IMR-90 (cell line): ENCODE measurements around the gene ZCCHC13. TPM values are rescaled to one million over a fixed set of nuclear protein-coding genes. Genes with fewer than 3 reads are reported as not detected.

Source experiments
- ATAC-seq: fragments of 200-7000 bp; cut with Tn5 transposase; 2 replicates; pipeline ENCODE4 v1.9.1; 2020; ENCODE audit warnings: low read depth, mild to moderate bottlenecking, moderate library complexity
- BruUV-seq: library from RNA; stranded (reverse); fragments of 400-500 nt; replicated peaks from 2 replicates; lab custom pipeline; 2021; lab: Mats Ljungman, UMichigan
- CTCF ChIA-PET: fragments of 300-600 bp; formaldehyde crosslinking; extraction: SDS; loops from one replicate; lab custom pipeline; 2021; ENCODE audit warnings: antibody characterized with exemption; lab: Yijun Ruan, JAX
- POLR2A ChIA-PET: fragments of 300-600 bp; sonication (Branson Sonifier 250); formaldehyde crosslinking; loops from one replicate; lab custom pipeline; 2022; ENCODE audit warnings: antibody characterized with exemption; ENCODE audit not compliant: unreplicated experiment; lab: Charles Lee
- DNase-seq: peaks from one replicate; pipeline ENCODE4 v3.0.0; 2013
- H2AFZ ChIP-seq: replicated peaks from 2 replicates; pipeline ENCODE3; 2013; ENCODE audit warnings: low read length, mild to moderate bottlenecking; ENCODE audit not compliant: poor library complexity
- H2AK5ac ChIP-seq: 2 replicates; pipeline ENCODE4 v1.6.1; 2013; ENCODE audit warnings: low read depth, low read length, inconsistent platforms
- H2AK9ac ChIP-seq: replicated peaks from 2 replicates; pipeline ENCODE3; 2013; ENCODE audit warnings: mild to moderate bottlenecking, low read depth, low read length, moderate library complexity; ENCODE audit not compliant: poor library complexity
- H2BK120ac ChIP-seq: 2 replicates; pipeline ENCODE4 v1.6.1; 2013; ENCODE audit warnings: low read depth, low read length, inconsistent platforms
- H2BK15ac ChIP-seq: 3 replicates; pipeline ENCODE4 v1.6.1; 2013; ENCODE audit warnings: low read depth, low read length, inconsistent platforms
- H2BK20ac ChIP-seq: 2 replicates; pipeline ENCODE4 v1.6.1; 2013; ENCODE audit warnings: low read depth, mild to moderate bottlenecking, inconsistent platforms, low read length, moderate library complexity
- H2BK5ac ChIP-seq: 2 replicates; pipeline ENCODE4 v1.6.1; 2013; ENCODE audit warnings: mild to moderate bottlenecking, low read depth, low read length, inconsistent platforms; ENCODE audit not compliant: poor library complexity, severe bottlenecking
- H3K14ac ChIP-seq: replicated peaks from 2 replicates; pipeline ENCODE4 v1.6.1; 2013; ENCODE audit warnings: low read depth, low read length, inconsistent platforms
- H3K18ac ChIP-seq: 2 replicates; pipeline ENCODE4 v1.6.1; 2013; ENCODE audit warnings: low read depth, low read length, control low read depth
- H3K23ac ChIP-seq: 2 replicates; pipeline ENCODE4 v1.6.1; 2013; ENCODE audit warnings: low read depth, low read length, inconsistent platforms
- H3K27ac ChIP-seq: 2 replicates; pipeline ENCODE4 v1.5.1; 2013; ENCODE audit warnings: mild to moderate bottlenecking, control low read depth, low read length; ENCODE audit not compliant: insufficient read depth
- H3K27me3 ChIP-seq: 2 replicates; pipeline ENCODE4 v1.6.1; 2013; ENCODE audit warnings: low read length; ENCODE audit not compliant: control insufficient read depth, insufficient read depth
- H3K36me3 ChIP-seq: 2 replicates; pipeline ENCODE4 v1.6.1; 2013; ENCODE audit warnings: low read length, mixed read lengths; ENCODE audit not compliant: control insufficient read depth, insufficient read depth
- H3K4ac ChIP-seq: 2 replicates; pipeline ENCODE4 v1.6.1; 2013; ENCODE audit warnings: low read depth, low read length, inconsistent platforms
- H3K4me1 ChIP-seq: 2 replicates; pipeline ENCODE4 v1.6.1; 2013; ENCODE audit warnings: low read length, mixed read lengths; ENCODE audit not compliant: control insufficient read depth, insufficient read depth
- H3K4me2 ChIP-seq: 2 replicates; pipeline ENCODE4 v1.6.1; 2013; ENCODE audit warnings: low read depth, mild to moderate bottlenecking, control low read depth, low read length, moderate library complexity
- H3K4me3 ChIP-seq: 2 replicates; pipeline ENCODE4 v1.5.1; 2013; ENCODE audit warnings: low read depth, mild to moderate bottlenecking, control low read depth, low read length, moderate library complexity; ENCODE audit not compliant: insufficient read depth
- H3K56ac ChIP-seq: 2 replicates; pipeline ENCODE4 v1.6.1; 2013; ENCODE audit warnings: low read length, inconsistent platforms; ENCODE audit not compliant: insufficient read depth; ENCODE audit errors: extremely low read depth
- H3K79me1 ChIP-seq, 2 experiments: 2 replicates each; pipeline ENCODE4 v1.6.1; 2013; ENCODE audit warnings: low read length in 2 of 2, inconsistent platforms in 1 of 2, low read depth in 1 of 2
- H3K9ac ChIP-seq: 2 replicates; pipeline ENCODE4 v1.6.1; 2013; ENCODE audit warnings: low read depth, low read length, control low read depth
- H3K9me1 ChIP-seq: 2 replicates; pipeline ENCODE4 v1.6.1; 2013; ENCODE audit warnings: low read length, inconsistent platforms; ENCODE audit not compliant: insufficient read depth
- H3K9me3 ChIP-seq: 2 replicates; pipeline ENCODE4 v1.6.1; 2013; ENCODE audit warnings: low read length; ENCODE audit not compliant: control insufficient read depth, insufficient read depth
- H4K20me1 ChIP-seq: 2 replicates; pipeline ENCODE4 v1.6.1; 2013; ENCODE audit warnings: low read length, inconsistent platforms; ENCODE audit not compliant: insufficient read depth
- H4K5ac ChIP-seq: 2 replicates; pipeline ENCODE4 v1.6.1; 2013; ENCODE audit warnings: mild to moderate bottlenecking, low read depth, low read length, control low read depth
- H4K8ac ChIP-seq, 2 experiments: 2 replicates each; pipeline ENCODE4 v1.6.1; 2013; ENCODE audit warnings: low read depth in 2 of 2, low read length in 2 of 2, control low read depth in 1 of 2, inconsistent platforms in 1 of 2
- H4K91ac ChIP-seq: 2 replicates; pipeline ENCODE4 v1.6.1; 2013; ENCODE audit warnings: low read depth, low read length, inconsistent platforms; ENCODE audit not compliant: insufficient read depth
- BHLHE40 ChIP-seq: fragments of 150-350 bp; IDR thresholded peaks from 2 replicates; pipeline ENCODE4 v1.6.1; 2016; ENCODE audit warnings: mild to moderate bottlenecking, low read depth, low read length
- MAZ ChIP-seq: IDR thresholded peaks from 2 replicates; pipeline ENCODE4 v1.6.1; 2012; ENCODE audit warnings: low read depth, mild to moderate bottlenecking, low read length, improper control_type of control experiment, moderate library complexity, borderline replicate concordance
- WGBS, 2 experiments: methylation state at CpG; one replicate each; pipeline versions ENCODE4 v1.1.5 to v1.1.7; 2013; ENCODE audit warnings: missing lambda C conversion rate in 2 of 2; ENCODE audit not compliant: insufficient read length in 1 of 2; ENCODE audit errors: extremely low coverage in 2 of 2; 5-methylcytosine and 5-hydroxymethylcytosine counted together
- dilution Hi-C: fragments of 300-500 bp; cut with HindIII; formaldehyde crosslinking; loops from one replicate; pipeline ENCODE4 v1.14.3; 2018; ENCODE audit warnings: low sequenced_read_pairs; ENCODE audit not compliant: unreplicated experiment
- in situ Hi-C: fragments of 300-500 bp; cut with MboI; formaldehyde crosslinking; loops from 3 replicates; pipeline ENCODE4 v1.14.3; 2019; ENCODE audit warnings: low sequenced_read_pairs, inconsistent platforms, mixed read lengths
- intact Hi-C: fragments of 100-400 bp; cut with micrococcal nuclease; formaldehyde crosslinking; loops from 2 replicates; pipeline ENCODE4 v1.10.0; 2022
- polyA plus RNA-seq, 3 experiments: library from polyadenylated mRNA; depleted of rRNA; stranded (reverse); fragments of >200 nt; gene quantifications; 2 replicates each; pipeline ENCODE4 v1.2.3, GENCODE V29; 2012; ENCODE audit warnings: low replicate concordance in 1 of 3
- total RNA-seq: library from RNA; depleted of rRNA; stranded (reverse); fragments of >200 nt; gene quantifications from 2 replicates; pipeline ENCODE4 v1.2.3, GENCODE V29; 2012

The ZCCHC13 gene
- total and polyA plus RNA-seq, 2 of the 4 experiments (the other 2 are of a cell fraction): not detected

DNA sequence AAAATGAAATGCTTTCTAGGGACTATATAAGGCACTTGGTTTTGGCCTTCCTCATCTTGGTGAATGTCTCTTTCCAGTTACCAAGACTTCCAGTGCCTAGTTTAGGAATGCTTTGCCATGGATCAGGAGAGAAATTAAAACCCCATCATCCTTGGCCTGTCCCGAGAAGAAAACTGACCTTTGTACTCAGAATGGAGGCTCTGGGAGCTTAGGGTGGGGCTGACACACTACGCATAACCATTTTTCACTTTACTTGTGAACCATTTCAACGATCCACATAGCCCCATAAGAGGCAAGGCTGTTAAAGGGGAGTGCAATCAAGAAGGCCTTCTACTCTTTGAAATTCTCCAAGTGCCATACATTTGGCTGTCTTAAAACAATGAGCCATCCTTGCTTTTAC lies 26.7 kb upstream of the ZCCHC13 start:
- H2BK20ac ChIP-seq: no peak overlapping the region
- no peak overlapping the region for H2BK15ac ChIP-seq
- peaks cover 2% of the 10 kb centered on the region; the same call in 1 of the 2 replicates for H3K27me3 ChIP-seq
- no peak overlapping the region for H2AK9ac ChIP-seq
- in situ Hi-C loops: no loop called here
- H3K4me3 ChIP-seq: no peak overlapping the region
- H3K4me1 ChIP-seq: peaks cover 1% of the 10 kb centered on the region; the same call in 1 of the 2 replicates
- H3K27ac ChIP-seq: no peak overlapping the region
- dilution Hi-C loops: no loop called here
- H3K56ac ChIP-seq: no peak overlapping the region
- peaks cover 8% of the 10 kb centered on the region; the same call in 1 of the 2 replicates for H4K20me1 ChIP-seq
- H3K4ac ChIP-seq: no peak overlapping the region
- H3K4me2 ChIP-seq: no peak overlapping the region
- no peak overlapping the region for H3K9ac ChIP-seq
- no peak overlapping the region for H4K91ac ChIP-seq
- H2BK5ac ChIP-seq: no peak overlapping the region
- no peak overlapping the region for H3K18ac ChIP-seq
- TF ChIP-seq BHLHE40: no peak
- TF ChIP-seq MAZ: no peak
- H3K23ac ChIP-seq: no peak overlapping the region
- H3K9me3 ChIP-seq: no peaks in the 10 kb centered on the region
- peaks cover 36% of the 10 kb centered on the region for H3K36me3 ChIP-seq
- no CpG with 5 or more reads among the region's 3 CpGs for WGBS, 2 experiments
- no peak overlapping the region for H3K14ac ChIP-seq
- H4K8ac ChIP-seq: no peak overlapping the region
- no peaks in the 10 kb centered on the region; the same call in 1 of the 2 replicates for H3K9me1 ChIP-seq
- no TSS peak for BruUV-seq
- no peak overlapping the region for H4K5ac ChIP-seq
- DNase-seq: no peak
- no peak overlapping the region for H2AFZ ChIP-seq
- H2BK120ac ChIP-seq: no peak overlapping the region
- peaks cover 3 to 19% of the 10 kb centered on the region in 2 experiments; a peak in 3 of 4 replicates for H3K79me1 ChIP-seq
- H2AK5ac ChIP-seq: no peak overlapping the region
- ChIA-PET CTCF (no interaction called here), POLR2A (no interaction called here)
- intact Hi-C loops: no loop called here
- ATAC-seq: no peak
